DND-41 (cell line): Measurements from ENCODE around the gene EXOC3L1.

ENCODE experiments used
- ATAC-seq: fragments of 200-7000 bp; cut with Tn5 transposase; 3 replicates; pipeline ENCODE4 v1.9.1; 2021; ENCODE audit warnings: low read depth; ENCODE audit not compliant: insufficient read depth
- DNase-seq: peaks from one replicate; pipeline ENCODE4 v3.0.0-alpha.2; 2020
- H2AFZ ChIP-seq: 2 replicates; pipeline ENCODE4 v1.6.0; 2012; ENCODE audit warnings: low read depth, low read length
- H3K27ac ChIP-seq: 2 replicates; pipeline ENCODE4 v1.5.1; 2012; ENCODE audit warnings: low read length, inconsistent platforms
- H3K27me3 ChIP-seq: fragments of 200-600 bp; sonication (generic); 2 replicates; pipeline ENCODE4 v1.6.0; 2012; ENCODE audit warnings: low read length, mild to moderate bottlenecking, inconsistent platforms; ENCODE audit not compliant: insufficient read depth, poor library complexity
- H3K36me3 ChIP-seq: 2 replicates; pipeline ENCODE4 v1.5.1; 2012; ENCODE audit warnings: low read length, inconsistent platforms; ENCODE audit not compliant: insufficient read depth
- H3K4me1 ChIP-seq: 2 replicates; pipeline ENCODE4 v1.5.1; 2012; ENCODE audit warnings: mild to moderate bottlenecking, low read length; ENCODE audit not compliant: insufficient read depth
- H3K4me2 ChIP-seq: 2 replicates; pipeline ENCODE4 v1.6.0; 2012; ENCODE audit warnings: mild to moderate bottlenecking, moderate library complexity, low read length, inconsistent platforms; ENCODE audit not compliant: insufficient read depth
- H3K4me3 ChIP-seq, 2 experiments: fragments of 200-600 bp in 1 of 2; shearing (Covaris generic) in 1 of 2; 2 replicates each; pipeline ENCODE4 v1.5.1; 2012 to 2016; ENCODE audit warnings: inconsistent platforms in 2 of 2, low read length in 2 of 2, mild to moderate bottlenecking in 2 of 2, low read depth in 1 of 2, moderate library complexity in 1 of 2
- H3K79me2 ChIP-seq: 2 replicates; pipeline ENCODE4 v1.6.0; 2012; ENCODE audit warnings: low read length, inconsistent platforms; ENCODE audit not compliant: insufficient read depth
- H3K9ac ChIP-seq: 2 replicates; pipeline ENCODE4 v1.6.0; 2012; ENCODE audit warnings: low read depth, mild to moderate bottlenecking, inconsistent platforms, low read length, moderate library complexity
- H3K9me3 ChIP-seq: 2 replicates; pipeline ENCODE4 v1.5.1; 2012; ENCODE audit warnings: low read length, moderate library complexity, mild to moderate bottlenecking, inconsistent platforms; ENCODE audit not compliant: insufficient read depth, severe bottlenecking
- H4K20me1 ChIP-seq: 2 replicates; pipeline ENCODE4 v1.6.0; 2012; ENCODE audit warnings: low read length; ENCODE audit not compliant: insufficient read depth
- EZH2 ChIP-seq: IDR thresholded peaks from 3 replicates; pipeline ENCODE4 v1.6.1; 2012; ENCODE audit warnings: borderline replicate concordance, low read depth, mild to moderate bottlenecking, moderate library complexity, low read length, inconsistent platforms; ENCODE audit not compliant: severe bottlenecking
- TF ChIP-seq, protein P1 (sequence below): IDR thresholded peaks from 2 replicates; pipeline ENCODE4 v1.5.1; 2012; ENCODE audit warnings: borderline replicate concordance, low read length, moderate library complexity, mild to moderate bottlenecking; ENCODE audit not compliant: poor library complexity, severe bottlenecking; ENCODE audit errors: extremely low read depth

The EXOC3L1 gene

DNA sequence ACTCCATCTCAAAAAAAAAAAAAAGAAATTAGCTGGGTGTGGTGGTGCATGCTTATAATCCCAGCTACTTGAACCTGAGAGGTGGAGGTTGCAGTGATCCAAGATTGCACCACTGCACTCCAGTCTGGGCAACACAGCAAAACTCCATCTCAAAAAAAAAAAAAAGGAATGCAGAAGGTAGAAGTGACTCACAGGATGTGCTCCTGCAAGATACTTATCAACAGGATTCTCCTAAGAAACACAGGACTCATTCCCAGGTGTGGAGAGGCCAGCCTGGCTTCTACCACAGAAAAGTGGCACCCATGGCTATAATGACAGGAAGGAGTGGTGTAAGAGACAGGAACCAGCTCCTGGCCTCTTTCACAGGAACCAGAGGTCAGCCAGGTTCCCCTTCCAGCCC, 22.8 kb upstream of the EXOC3L1 start:
- DNase-seq (no peak), ATAC-seq (no peak)
- no peak overlapping the region for H3K4me2 ChIP-seq
- H2AFZ ChIP-seq, result no peak overlapping the region
- H3K4me3 ChIP-seq, result no peak overlapping the region
- H3K27me3 ChIP-seq, result no peaks in the 10 kb centered on the region
- no peaks in the 10 kb centered on the region for H4K20me1 ChIP-seq
- no peak overlapping the region for H3K27ac ChIP-seq
- H3K9ac ChIP-seq, result no peak overlapping the region
- H3K4me1 ChIP-seq, result no peaks in the 10 kb centered on the region
- TF ChIP-seq, protein P1, sequence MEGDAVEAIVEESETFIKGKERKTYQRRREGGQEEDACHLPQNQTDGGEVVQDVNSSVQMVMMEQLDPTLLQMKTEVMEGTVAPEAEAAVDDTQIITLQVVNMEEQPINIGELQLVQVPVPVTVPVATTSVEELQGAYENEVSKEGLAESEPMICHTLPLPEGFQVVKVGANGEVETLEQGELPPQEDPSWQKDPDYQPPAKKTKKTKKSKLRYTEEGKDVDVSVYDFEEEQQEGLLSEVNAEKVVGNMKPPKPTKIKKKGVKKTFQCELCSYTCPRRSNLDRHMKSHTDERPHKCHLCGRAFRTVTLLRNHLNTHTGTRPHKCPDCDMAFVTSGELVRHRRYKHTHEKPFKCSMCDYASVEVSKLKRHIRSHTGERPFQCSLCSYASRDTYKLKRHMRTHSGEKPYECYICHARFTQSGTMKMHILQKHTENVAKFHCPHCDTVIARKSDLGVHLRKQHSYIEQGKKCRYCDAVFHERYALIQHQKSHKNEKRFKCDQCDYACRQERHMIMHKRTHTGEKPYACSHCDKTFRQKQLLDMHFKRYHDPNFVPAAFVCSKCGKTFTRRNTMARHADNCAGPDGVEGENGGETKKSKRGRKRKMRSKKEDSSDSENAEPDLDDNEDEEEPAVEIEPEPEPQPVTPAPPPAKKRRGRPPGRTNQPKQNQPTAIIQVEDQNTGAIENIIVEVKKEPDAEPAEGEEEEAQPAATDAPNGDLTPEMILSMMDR, result no peak
- no peak for TF ChIP-seq EZH2
- H3K36me3 ChIP-seq, result no peaks in the 10 kb centered on the region; the same call in 1 of the 2 replicates
- no peaks in the 10 kb centered on the region for H3K79me2 ChIP-seq
- no peaks in the 10 kb centered on the region for H3K9me3 ChIP-seq

DNA sequence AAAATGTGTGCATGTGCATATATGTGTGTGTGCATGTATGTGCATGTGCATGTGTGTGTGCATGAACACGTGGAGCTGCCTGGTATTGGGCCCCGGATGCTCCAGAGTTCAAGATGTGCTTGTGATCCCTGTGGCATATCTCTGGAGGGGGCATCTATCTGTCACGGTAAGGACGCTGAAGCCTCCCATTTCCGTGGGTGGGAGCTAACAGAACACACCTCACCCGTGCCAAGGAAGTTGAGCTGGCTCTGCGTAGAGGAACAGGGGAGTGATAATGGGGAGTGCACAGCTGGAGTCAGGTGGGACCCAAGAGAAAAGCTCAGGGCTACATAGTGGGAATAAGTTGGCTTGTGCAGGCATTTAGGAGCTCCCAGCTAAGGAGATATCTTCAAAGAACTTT, 21.7 kb upstream of the EXOC3L1 start:
- no peak overlapping the region for H3K9ac ChIP-seq

DNA sequence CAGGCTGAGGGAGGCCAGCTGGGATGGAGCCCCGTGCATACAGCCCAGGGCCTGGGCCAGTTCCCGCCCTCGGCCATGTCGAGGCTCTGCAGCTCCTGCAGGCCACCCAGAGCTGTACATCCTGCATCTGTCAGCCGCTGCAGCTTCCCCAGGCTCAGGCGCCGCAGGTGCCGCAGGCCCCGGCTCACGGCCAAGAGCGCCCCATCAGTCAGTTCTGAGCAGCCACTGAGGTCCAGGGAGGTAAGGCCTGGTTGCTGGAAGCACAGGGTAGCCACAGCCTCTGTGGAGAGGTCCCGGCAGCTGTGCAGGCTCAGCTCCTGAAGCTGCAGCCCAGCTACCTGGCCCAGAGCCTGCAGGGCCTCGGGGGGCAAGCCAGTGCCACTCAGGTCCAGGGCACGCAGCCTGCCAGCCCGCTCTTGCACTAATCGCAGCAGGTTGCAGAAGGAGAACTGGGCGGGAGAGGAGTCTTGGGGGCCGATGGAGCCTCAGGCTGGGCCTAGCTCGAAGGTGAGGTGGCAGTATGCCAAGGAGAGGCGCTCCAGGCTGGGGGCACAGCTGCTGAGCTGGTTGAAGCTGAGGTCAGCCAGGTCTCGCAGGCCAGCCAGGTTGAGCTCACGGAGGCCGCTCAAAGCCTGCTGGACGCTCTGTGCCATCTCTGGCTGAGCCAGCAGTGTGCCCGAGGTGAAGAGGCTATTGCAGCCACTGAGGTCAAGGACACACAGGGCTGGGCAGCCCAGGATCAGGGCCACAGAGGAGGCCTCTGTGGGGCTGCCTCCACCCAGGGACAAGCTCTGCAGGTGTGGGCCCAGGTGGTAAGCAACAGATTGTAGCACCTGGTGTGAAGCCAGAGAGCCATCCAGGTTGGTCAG, 20.4 kb upstream of the EXOC3L1 start:
- H3K4me2 ChIP-seq, result no peak overlapping the region
- ATAC-seq (no peak; the same call in 2 of the 3 replicates), DNase-seq (no peak)
- H3K9ac ChIP-seq, result no peak overlapping the region
- no peak overlapping the region for H2AFZ ChIP-seq
- no peaks in the 10 kb centered on the region for H3K27me3 ChIP-seq
- no peak overlapping the region for H3K27ac ChIP-seq
- peaks cover 6% of the 10 kb centered on the region for H3K36me3 ChIP-seq
- peaks cover 5% of the 10 kb centered on the region for H4K20me1 ChIP-seq
- no peaks in the 10 kb centered on the region for H3K9me3 ChIP-seq
- no peak overlapping the region for H3K4me3 ChIP-seq
- no peaks in the 10 kb centered on the region for H3K79me2 ChIP-seq
- TF ChIP-seq, protein P1, result no peak
- TF ChIP-seq EZH2, result no peak
- H3K4me1 ChIP-seq, result no peaks in the 10 kb centered on the region

More for the DNA sequence above, 21.7 kb upstream of the EXOC3L1 start:
- Histone ChIP-seq H3K79me2 (no peaks in the 10 kb centered on the region), H3K36me3 (no peaks in the 10 kb centered on the region; the same call in 1 of the 2 replicates), H3K4me1 (no peaks in the 10 kb centered on the region), H2AFZ (no peak overlapping the region), H3K4me3 (no peak overlapping the region), H3K9me3 (no peaks in the 10 kb centered on the region), H3K4me2 (no peak overlapping the region), H4K20me1 (no peaks in the 10 kb centered on the region), H3K27me3 (no peaks in the 10 kb centered on the region), H3K27ac (no peak overlapping the region)
- DNase-seq (no peak), ATAC-seq (no peak)
- TF ChIP-seq, protein P1, result no peak
- no peak for TF ChIP-seq EZH2
